Neural progenitor cell (in vitro differentiated cells): ENCODE data around the gene GPR161.

ENCODE experiments used
- EZH2 ChIP-seq: fragments of 200-600 bp; sonication (generic); IDR thresholded peaks from 2 replicates; pipeline ENCODE4 v1.6.1; 2017; ENCODE audit warnings: antibody characterized with exemption, mild to moderate bottlenecking, moderate library complexity
- TF ChIP-seq, protein P1 (sequence below): fragments of 200-600 bp; sonication (generic); IDR thresholded peaks from 2 replicates; pipeline ENCODE4 v1.5.1; 2017; ENCODE audit warnings: antibody characterized with exemption, mild to moderate bottlenecking

DNA sequence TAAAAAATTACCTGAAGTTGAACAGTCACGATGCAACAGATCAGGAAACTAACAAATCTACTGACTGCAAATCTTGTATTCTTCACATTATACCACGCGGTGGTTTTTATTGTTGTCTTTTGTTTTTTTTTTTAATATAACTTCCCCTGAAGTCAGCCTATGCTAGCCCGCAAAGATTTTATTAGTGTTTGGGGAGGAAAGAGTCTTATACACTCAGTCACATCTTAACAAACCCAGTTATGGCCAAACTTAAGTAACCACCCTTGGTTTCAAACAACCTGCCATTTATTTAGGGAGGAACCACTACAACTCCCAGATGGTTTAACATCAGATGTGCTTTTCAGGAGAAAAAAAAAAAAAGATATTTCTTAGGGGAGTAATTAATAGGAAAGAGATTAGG is 15.2 kb upstream of the GPR161 start:
- TF ChIP-seq, protein P1, sequence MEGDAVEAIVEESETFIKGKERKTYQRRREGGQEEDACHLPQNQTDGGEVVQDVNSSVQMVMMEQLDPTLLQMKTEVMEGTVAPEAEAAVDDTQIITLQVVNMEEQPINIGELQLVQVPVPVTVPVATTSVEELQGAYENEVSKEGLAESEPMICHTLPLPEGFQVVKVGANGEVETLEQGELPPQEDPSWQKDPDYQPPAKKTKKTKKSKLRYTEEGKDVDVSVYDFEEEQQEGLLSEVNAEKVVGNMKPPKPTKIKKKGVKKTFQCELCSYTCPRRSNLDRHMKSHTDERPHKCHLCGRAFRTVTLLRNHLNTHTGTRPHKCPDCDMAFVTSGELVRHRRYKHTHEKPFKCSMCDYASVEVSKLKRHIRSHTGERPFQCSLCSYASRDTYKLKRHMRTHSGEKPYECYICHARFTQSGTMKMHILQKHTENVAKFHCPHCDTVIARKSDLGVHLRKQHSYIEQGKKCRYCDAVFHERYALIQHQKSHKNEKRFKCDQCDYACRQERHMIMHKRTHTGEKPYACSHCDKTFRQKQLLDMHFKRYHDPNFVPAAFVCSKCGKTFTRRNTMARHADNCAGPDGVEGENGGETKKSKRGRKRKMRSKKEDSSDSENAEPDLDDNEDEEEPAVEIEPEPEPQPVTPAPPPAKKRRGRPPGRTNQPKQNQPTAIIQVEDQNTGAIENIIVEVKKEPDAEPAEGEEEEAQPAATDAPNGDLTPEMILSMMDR, result no peak
- TF ChIP-seq EZH2, result no peak
